Neural cell (in vitro differentiated cells): ENCODE results near the gene BCL2L11. TPM values are rescaled to one million over a fixed set of nuclear protein-coding genes. Genes with fewer than 3 reads are reported as not detected.

Experiments used
- H2AFZ ChIP-seq: fragments of 200-600, 300-800 bp; sonication (generic), shearing (Covaris generic); 2 replicates; pipeline ENCODE4 v1.6.0; 2014; ENCODE audit warnings: low read depth, mild to moderate bottlenecking, antibody characterized with exemption, low read length, moderate library complexity
- H3F3A ChIP-seq: fragments of 200-600 bp; shearing (Covaris generic); 2 replicates; pipeline ENCODE4 v1.6.1; 2016; ENCODE audit warnings: mild to moderate bottlenecking, moderate library complexity, mixed read lengths, antibody characterized with exemption, low read length; ENCODE audit not compliant: insufficient read depth, poor library complexity, severe bottlenecking
- H3K27ac ChIP-seq: fragments of 200-600, 300-800 bp; sonication (generic), shearing (Covaris generic); 2 replicates; pipeline ENCODE4 v1.5.1; 2014; ENCODE audit warnings: mild to moderate bottlenecking, low read length, moderate library complexity
- H3K27me3 ChIP-seq: fragments of 300-800, 200-600 bp; sonication (generic), shearing (Covaris generic); 2 replicates; pipeline ENCODE4 v1.6.0; 2014; ENCODE audit warnings: mild to moderate bottlenecking, low read depth, low read length, moderate library complexity; ENCODE audit not compliant: insufficient read depth
- H3K36me3 ChIP-seq: fragments of 300-800, 200-600 bp; sonication (generic), shearing (Covaris generic); 2 replicates; pipeline ENCODE4 v1.5.1; 2014; ENCODE audit warnings: mild to moderate bottlenecking, antibody characterized with exemption, low read length, moderate library complexity; ENCODE audit not compliant: insufficient read depth
- H3K4me2 ChIP-seq: fragments of 300-800, 200-600 bp; sonication (generic), shearing (Covaris generic); 2 replicates; pipeline ENCODE4 v1.6.0; 2014; ENCODE audit warnings: mild to moderate bottlenecking, low read length
- H3K4me3 ChIP-seq: fragments of 300-800, 200-600 bp; sonication (generic), shearing (Covaris generic); 2 replicates; pipeline ENCODE4 v1.5.1; 2014; ENCODE audit warnings: mild to moderate bottlenecking, low read length, moderate library complexity
- H3K79me2 ChIP-seq: fragments of 200-600 bp; shearing (Covaris generic); replicated peaks from 2 replicates; pipeline ENCODE4 v1.6.0; 2014; ENCODE audit warnings: mild to moderate bottlenecking, low read length, moderate library complexity; ENCODE audit not compliant: insufficient read depth
- H3K9ac ChIP-seq: fragments of 300-800, 200-600 bp; sonication (generic), shearing (Covaris generic); 2 replicates; pipeline ENCODE4 v1.6.1; 2016; ENCODE audit warnings: mild to moderate bottlenecking, low read length, mixed read lengths
- H3K9me2 ChIP-seq: fragments of 200-600 bp; shearing (Covaris generic); 2 replicates; pipeline ENCODE4 v1.6.1; 2016; ENCODE audit warnings: mild to moderate bottlenecking, low read length, mixed read lengths; ENCODE audit not compliant: insufficient read depth
- H3K9me3 ChIP-seq: fragments of 200-600, 300-800 bp; sonication (generic), shearing (Covaris generic); 2 replicates; pipeline ENCODE4 v1.6.1; 2016; ENCODE audit warnings: mild to moderate bottlenecking, mixed run types, low read length, moderate library complexity, mixed read lengths
- H4K20me1 ChIP-seq: fragments of 200-600 bp; shearing (Covaris generic); 2 replicates; pipeline ENCODE4 v1.6.1; 2016; ENCODE audit warnings: mild to moderate bottlenecking, mixed run types; ENCODE audit not compliant: insufficient read depth
- EP300 ChIP-seq: fragments of 450-650 bp; conservative IDR thresholded peaks from 2 replicates; pipeline ENCODE4 v1.6.1; 2014; ENCODE audit warnings: antibody characterized with exemption, mild to moderate bottlenecking, moderate library complexity; ENCODE audit not compliant: poor library complexity, severe bottlenecking
- EZH2 ChIP-seq: fragments of 200-600, 300-800 bp; shearing (Covaris generic), sonication (generic); IDR thresholded peaks from 2 replicates; pipeline ENCODE4 v1.6.1; 2014; ENCODE audit warnings: antibody characterized with exemption, low read length, borderline replicate concordance, mild to moderate bottlenecking; ENCODE audit not compliant: insufficient read depth, poor library complexity, severe bottlenecking
- MXI1 ChIP-seq: fragments of 450-650 bp; conservative IDR thresholded peaks from 2 replicates; pipeline ENCODE4 v1.6.1; 2014; ENCODE audit warnings: antibody characterized with exemption, mild to moderate bottlenecking; ENCODE audit not compliant: poor library complexity, severe bottlenecking
- RAD21 ChIP-seq: fragments of 450-650 bp; conservative IDR thresholded peaks from 2 replicates; pipeline ENCODE4 v1.6.1; 2014; ENCODE audit warnings: antibody characterized with exemption, mild to moderate bottlenecking, moderate library complexity
- SMC3 ChIP-seq: fragments of 450-650 bp; conservative IDR thresholded peaks from 2 replicates; pipeline ENCODE4 v1.6.1; 2014; ENCODE audit warnings: antibody characterized with exemption, mild to moderate bottlenecking, moderate library complexity; ENCODE audit not compliant: poor library complexity
- TAF1 ChIP-seq: IDR thresholded peaks from 2 replicates; pipeline ENCODE4 v1.6.1; 2012; ENCODE audit warnings: low read depth
- polyA plus RNA-seq: library from polyadenylated mRNA; depleted of rRNA; stranded (reverse); fragments of >200 nt; gene quantifications from 2 replicates; pipeline ENCODE4 v1.2.3, GENCODE V29; 2014
- TF ChIP-seq, protein P1 (sequence below): IDR thresholded peaks from 2 replicates; pipeline ENCODE4 v1.6.1; 2012; ENCODE audit warnings: borderline replicate concordance
- TF ChIP-seq, protein P2 (sequence below): fragments of 450-650 bp; IDR thresholded peaks from 2 replicates; pipeline ENCODE4 v1.5.1; 2014; ENCODE audit warnings: antibody characterized with exemption, mild to moderate bottlenecking, moderate library complexity; ENCODE audit not compliant: poor library complexity, severe bottlenecking

The BCL2L11 gene
- polyA plus RNA-seq, 1 donor from 2014 or later, result 2.6 TPM

DNA sequence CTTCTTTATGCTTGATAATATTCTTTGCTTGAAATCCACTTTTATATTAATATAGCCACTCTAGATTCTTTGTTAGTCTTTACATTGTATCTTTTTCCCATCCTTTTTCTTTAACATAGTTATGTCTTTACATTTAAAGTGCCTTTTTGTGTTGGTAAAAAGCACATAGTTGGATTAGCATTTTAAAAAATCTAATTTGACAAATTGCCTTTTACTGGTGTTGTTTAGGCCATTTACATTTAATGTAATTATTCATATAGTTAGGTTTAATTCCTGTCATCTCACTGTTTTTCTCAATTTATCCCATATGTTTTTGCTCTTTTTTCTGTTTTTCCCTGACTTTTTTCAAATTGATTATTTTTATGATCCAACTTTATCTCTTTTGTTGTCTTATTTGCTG lies 93.2 kb downstream of the BCL2L11 start:
- H4K20me1 ChIP-seq, result no peaks in the 10 kb centered on the region
- no peak overlapping the region for H3K4me2 ChIP-seq
- H3K79me2 ChIP-seq, result no peaks in the 10 kb centered on the region
- no peak overlapping the region for H3K4me3 ChIP-seq
- no peaks in the 10 kb centered on the region for H3F3A ChIP-seq
- no peak overlapping the region for H3K9ac ChIP-seq
- H3K27ac ChIP-seq, result no peak overlapping the region
- no peaks in the 10 kb centered on the region for H3K36me3 ChIP-seq
- no peaks in the 10 kb centered on the region for H3K9me2 ChIP-seq
- H3K9me3 ChIP-seq, result no peaks in the 10 kb centered on the region
- H2AFZ ChIP-seq, result no peak overlapping the region
- H3K27me3 ChIP-seq, result no peaks in the 10 kb centered on the region
- TF ChIP-seq EZH2 (no peak), RAD21 (no peak), TAF1 (no peak), SMC3 (no peak), MXI1 (no peak)
- TF ChIP-seq, protein P1, sequence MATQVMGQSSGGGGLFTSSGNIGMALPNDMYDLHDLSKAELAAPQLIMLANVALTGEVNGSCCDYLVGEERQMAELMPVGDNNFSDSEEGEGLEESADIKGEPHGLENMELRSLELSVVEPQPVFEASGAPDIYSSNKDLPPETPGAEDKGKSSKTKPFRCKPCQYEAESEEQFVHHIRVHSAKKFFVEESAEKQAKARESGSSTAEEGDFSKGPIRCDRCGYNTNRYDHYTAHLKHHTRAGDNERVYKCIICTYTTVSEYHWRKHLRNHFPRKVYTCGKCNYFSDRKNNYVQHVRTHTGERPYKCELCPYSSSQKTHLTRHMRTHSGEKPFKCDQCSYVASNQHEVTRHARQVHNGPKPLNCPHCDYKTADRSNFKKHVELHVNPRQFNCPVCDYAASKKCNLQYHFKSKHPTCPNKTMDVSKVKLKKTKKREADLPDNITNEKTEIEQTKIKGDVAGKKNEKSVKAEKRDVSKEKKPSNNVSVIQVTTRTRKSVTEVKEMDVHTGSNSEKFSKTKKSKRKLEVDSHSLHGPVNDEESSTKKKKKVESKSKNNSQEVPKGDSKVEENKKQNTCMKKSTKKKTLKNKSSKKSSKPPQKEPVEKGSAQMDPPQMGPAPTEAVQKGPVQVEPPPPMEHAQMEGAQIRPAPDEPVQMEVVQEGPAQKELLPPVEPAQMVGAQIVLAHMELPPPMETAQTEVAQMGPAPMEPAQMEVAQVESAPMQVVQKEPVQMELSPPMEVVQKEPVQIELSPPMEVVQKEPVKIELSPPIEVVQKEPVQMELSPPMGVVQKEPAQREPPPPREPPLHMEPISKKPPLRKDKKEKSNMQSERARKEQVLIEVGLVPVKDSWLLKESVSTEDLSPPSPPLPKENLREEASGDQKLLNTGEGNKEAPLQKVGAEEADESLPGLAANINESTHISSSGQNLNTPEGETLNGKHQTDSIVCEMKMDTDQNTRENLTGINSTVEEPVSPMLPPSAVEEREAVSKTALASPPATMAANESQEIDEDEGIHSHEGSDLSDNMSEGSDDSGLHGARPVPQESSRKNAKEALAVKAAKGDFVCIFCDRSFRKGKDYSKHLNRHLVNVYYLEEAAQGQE, result no peak
- TF ChIP-seq, protein P2, sequence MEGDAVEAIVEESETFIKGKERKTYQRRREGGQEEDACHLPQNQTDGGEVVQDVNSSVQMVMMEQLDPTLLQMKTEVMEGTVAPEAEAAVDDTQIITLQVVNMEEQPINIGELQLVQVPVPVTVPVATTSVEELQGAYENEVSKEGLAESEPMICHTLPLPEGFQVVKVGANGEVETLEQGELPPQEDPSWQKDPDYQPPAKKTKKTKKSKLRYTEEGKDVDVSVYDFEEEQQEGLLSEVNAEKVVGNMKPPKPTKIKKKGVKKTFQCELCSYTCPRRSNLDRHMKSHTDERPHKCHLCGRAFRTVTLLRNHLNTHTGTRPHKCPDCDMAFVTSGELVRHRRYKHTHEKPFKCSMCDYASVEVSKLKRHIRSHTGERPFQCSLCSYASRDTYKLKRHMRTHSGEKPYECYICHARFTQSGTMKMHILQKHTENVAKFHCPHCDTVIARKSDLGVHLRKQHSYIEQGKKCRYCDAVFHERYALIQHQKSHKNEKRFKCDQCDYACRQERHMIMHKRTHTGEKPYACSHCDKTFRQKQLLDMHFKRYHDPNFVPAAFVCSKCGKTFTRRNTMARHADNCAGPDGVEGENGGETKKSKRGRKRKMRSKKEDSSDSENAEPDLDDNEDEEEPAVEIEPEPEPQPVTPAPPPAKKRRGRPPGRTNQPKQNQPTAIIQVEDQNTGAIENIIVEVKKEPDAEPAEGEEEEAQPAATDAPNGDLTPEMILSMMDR, result no peak

DNA sequence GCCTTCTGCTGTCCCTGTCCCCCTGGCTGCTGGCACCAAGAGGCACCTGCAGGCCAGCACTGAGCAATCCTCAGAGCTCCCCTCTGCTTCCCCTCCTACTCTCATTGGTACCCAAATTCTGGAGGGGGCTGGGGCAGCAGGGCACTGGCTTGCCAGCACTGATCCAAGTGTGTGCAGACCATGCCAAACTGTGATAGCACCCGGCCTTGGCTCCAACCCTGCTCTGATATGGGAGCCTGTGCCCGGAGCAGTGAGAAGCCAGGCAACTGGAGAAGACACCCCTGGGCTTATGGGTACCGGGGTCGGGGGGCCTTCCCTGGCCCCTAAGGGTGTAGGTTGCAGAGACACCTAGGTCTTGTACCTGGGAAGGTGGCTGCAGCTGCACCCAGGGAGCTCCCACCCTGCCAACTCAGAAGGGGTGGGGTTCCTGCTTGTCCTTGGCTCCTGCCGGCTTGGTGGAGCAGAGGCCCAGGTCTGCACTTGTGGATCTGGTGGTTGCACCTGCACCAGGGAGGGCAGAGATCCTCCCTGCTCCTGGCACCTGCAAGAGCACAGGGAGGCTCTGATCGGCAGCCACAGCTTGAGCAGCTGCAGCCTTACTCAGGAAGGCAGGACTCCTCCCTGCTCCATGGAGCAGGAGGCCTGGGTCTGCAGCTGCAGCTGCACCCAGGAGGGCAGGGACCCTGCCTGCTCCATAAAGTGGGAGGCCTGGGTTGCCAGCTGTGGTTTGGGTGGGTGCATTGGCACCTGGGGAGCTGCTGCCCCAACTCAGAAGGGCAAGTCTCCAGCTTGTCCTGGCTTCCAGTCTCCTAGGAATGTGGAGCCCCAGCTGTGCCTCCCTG lies 96.3 kb downstream of the BCL2L11 start:
- no peak overlapping the region for H3K4me3 ChIP-seq
- H3K27ac ChIP-seq, result no peak overlapping the region
- no peaks in the 10 kb centered on the region for H3K9me3 ChIP-seq
- H3K36me3 ChIP-seq, result no peaks in the 10 kb centered on the region
- no peaks in the 10 kb centered on the region for H4K20me1 ChIP-seq
- H2AFZ ChIP-seq, result no peak overlapping the region
- no peak overlapping the region for H3K9ac ChIP-seq
- H3K9me2 ChIP-seq, result no peaks in the 10 kb centered on the region
- H3K79me2 ChIP-seq, result no peaks in the 10 kb centered on the region
- no peak for TF ChIP-seq EZH2
- TF ChIP-seq RAD21, result no peak
- TF ChIP-seq, protein P1, result no peak
- no peak for TF ChIP-seq MXI1
- TF ChIP-seq, protein P2, result no peak
- TF ChIP-seq TAF1, result no peak
- no peak for TF ChIP-seq EP300
- no peaks in the 10 kb centered on the region for H3K27me3 ChIP-seq
- no peaks in the 10 kb centered on the region for H3F3A ChIP-seq
- no peak overlapping the region for H3K4me2 ChIP-seq
